HAP-1 (cell line): ENCODE data around the gene XPC.

Experiments used
- DNase-seq, 2 experiments: peaks; one replicate each; pipeline ENCODE4 v3.0.0-alpha.2; 2016 to 2020; ENCODE audit warnings: low spot score in 2 of 2
- H3K27me3 ChIP-seq: fragments of 250-450 bp; sonication (Bioruptor Pico); 2 replicates; pipeline ENCODE4 v1.5.1; 2020; ENCODE audit warnings: low read depth, mild to moderate bottlenecking, moderate library complexity
- H3K36me3 ChIP-seq: fragments of 250-450 bp; sonication (Bioruptor Pico); replicated peaks from 2 replicates; pipeline ENCODE4 v1.5.1; 2020; ENCODE audit warnings: mild to moderate bottlenecking
- H3K4me1 ChIP-seq: fragments of 250-450 bp; sonication (Bioruptor Pico); 2 replicates; pipeline ENCODE4 v1.5.1; 2020; ENCODE audit warnings: mild to moderate bottlenecking
- H3K4me3 ChIP-seq: fragments of 250-450 bp; sonication (Bioruptor Pico); 2 replicates; pipeline ENCODE4 v1.5.1; 2020; ENCODE audit warnings: mild to moderate bottlenecking, moderate library complexity
- H3K9me3 ChIP-seq: fragments of 250-450 bp; sonication (Bioruptor Pico); 2 replicates; pipeline ENCODE4 v1.5.1; 2020; ENCODE audit warnings: mild to moderate bottlenecking, moderate library complexity
- in situ Hi-C: fragments of 300-500 bp; cut with MboI; formaldehyde crosslinking; loops from 3 replicates; pipeline ENCODE4 v1.14.3; 2020; ENCODE audit warnings: low sequenced_read_pairs, inconsistent platforms, mixed read lengths

Gene XPC

DNA sequence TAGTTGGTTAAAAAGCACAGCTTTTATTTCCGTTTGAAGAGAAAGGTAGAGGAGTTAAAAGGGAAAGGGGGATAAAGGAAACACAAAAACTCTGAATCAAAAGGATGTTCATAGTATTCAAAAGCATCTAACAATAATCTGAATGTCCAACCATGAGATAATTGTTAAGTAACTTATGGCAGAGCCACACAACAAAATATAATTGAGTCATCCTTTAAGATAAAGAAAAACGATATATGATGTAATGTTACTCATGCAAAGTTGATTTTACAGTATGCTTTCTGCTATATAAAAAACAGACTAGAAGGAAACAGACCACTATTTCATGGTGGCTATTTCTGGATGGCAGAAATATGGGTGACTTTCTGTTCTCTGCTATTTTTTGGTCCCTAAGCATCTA lies 3.9 kb downstream of the XPC start:
- in situ Hi-C loops = no loop called here
- H3K4me3 ChIP-seq = no peak overlapping the region
- no peaks in the 10 kb centered on the region for H3K9me3 ChIP-seq
- H3K36me3 ChIP-seq = peaks cover 40% of the 10 kb centered on the region
- H3K4me1 ChIP-seq = peaks cover 24% of the 10 kb centered on the region
- H3K27me3 ChIP-seq = no peaks in the 10 kb centered on the region
- DNase-seq = no peak

- Histone ChIP-seq H3K36me3 (peaks cover 57% of the 10 kb centered on the region), H3K4me1 (peaks cover 24% of the 10 kb centered on the region), H3K4me3 (no peak overlapping the region), H3K9me3 (no peaks in the 10 kb centered on the region), H3K27me3 (no peaks in the 10 kb centered on the region)
- no peak for DNase-seq
- in situ Hi-C loops = no loop called here
Measured at GRCh38 chr3:14172496-14172895, 5.9 kb downstream of the XPC start.

- no peak for DNase-seq
- H3K4me1 ChIP-seq = peaks cover 12% of the 10 kb centered on the region
- peaks cover 70% of the 10 kb centered on the region for H3K36me3 ChIP-seq
- H3K27me3 ChIP-seq = no peaks in the 10 kb centered on the region
- no peak overlapping the region for H3K4me3 ChIP-seq
- H3K9me3 ChIP-seq = no peaks in the 10 kb centered on the region
- in situ Hi-C loops = no loop called here
Measured at GRCh38 chr3:14170531-14171159, 7.8 kb downstream of the XPC start.

GRCh38 chr3:14169871-14170270 lies 8.5 kb downstream of the XPC start:
- peaks cover 78% of the 10 kb centered on the region for H3K36me3 ChIP-seq
- peaks cover 9% of the 10 kb centered on the region for H3K4me1 ChIP-seq
- in situ Hi-C loops = no loop called here
- H3K4me3 ChIP-seq = no peak overlapping the region
- no peak for DNase-seq
- no peaks in the 10 kb centered on the region for H3K9me3 ChIP-seq
- no peaks in the 10 kb centered on the region for H3K27me3 ChIP-seq

DNA sequence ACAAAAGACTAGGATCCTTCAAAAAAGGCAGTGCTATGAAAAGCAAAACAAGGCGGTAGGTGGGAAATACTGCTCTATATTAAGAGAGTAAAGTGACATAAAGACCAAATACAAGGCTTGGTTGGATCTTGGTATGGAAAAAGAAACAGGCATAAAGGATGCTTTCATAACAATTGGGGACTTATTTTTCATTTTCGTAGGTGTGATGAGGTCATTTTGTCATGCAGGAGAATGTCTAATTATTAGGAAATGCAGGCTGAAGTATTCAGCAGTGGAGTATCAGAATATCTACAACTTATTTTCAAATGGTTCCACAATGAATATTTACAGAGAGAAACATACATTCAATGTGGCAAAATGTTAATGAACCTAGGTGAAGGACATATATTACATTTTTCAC lies 9.0 kb downstream of the XPC start:
- in situ Hi-C loops = no loop called here
- H3K36me3 ChIP-seq = peaks cover 82% of the 10 kb centered on the region
- H3K27me3 ChIP-seq = no peaks in the 10 kb centered on the region
- no peaks in the 10 kb centered on the region for H3K9me3 ChIP-seq
- H3K4me3 ChIP-seq = no peak overlapping the region
- peaks cover 4% of the 10 kb centered on the region for H3K4me1 ChIP-seq
- DNase-seq = no peak

- H3K9me3 ChIP-seq = no peaks in the 10 kb centered on the region
- DNase-seq = no peak
- no peaks in the 10 kb centered on the region for H3K4me1 ChIP-seq
- no peaks in the 10 kb centered on the region for H3K27me3 ChIP-seq
- H3K4me3 ChIP-seq = no peak overlapping the region
- in situ Hi-C loops = no loop called here
- peaks cover 94% of the 10 kb centered on the region for H3K36me3 ChIP-seq
Measured at GRCh38 chr3:14166877-14167603, 11.4 kb downstream of the XPC start.

DNA sequence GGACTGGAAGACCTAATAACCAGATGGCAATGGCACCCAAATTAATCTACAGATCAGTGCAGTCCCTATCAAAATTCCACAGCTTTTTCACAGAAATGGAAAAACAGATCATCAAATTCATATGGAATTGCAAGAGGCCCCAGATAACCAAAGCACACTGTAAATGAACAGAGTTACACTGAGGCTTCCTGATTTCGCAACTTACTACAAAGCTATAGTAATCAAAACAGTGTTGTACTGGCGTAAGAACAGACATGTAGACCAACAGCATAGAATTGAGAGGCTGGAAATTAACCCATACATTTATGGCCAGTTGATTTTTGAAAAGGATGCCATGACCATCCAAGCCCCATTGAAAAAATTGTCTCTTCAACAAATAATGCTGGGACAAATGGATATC lies 16.2 kb downstream of the XPC start:
- H3K27me3 ChIP-seq = no peaks in the 10 kb centered on the region

GRCh38 chr3:14161282-14161681 lies 17.1 kb downstream of the XPC start:
- Histone ChIP-seq H3K36me3 (peaks cover 94% of the 10 kb centered on the region), H3K27me3 (no peaks in the 10 kb centered on the region), H3K4me1 (no peaks in the 10 kb centered on the region), H3K9me3 (0 out of 2 replicates have a peak, but pooled peaks cover 3% of the 10 kb centered on the region), H3K4me3 (no peak overlapping the region)
- DNase-seq = no peak
- in situ Hi-C loops = no loop called here

More for the DNA sequence above, 16.2 kb downstream of the XPC start:
- Histone ChIP-seq H3K36me3 (peaks cover 93% of the 10 kb centered on the region), H3K4me1 (no peaks in the 10 kb centered on the region), H3K4me3 (no peak overlapping the region), H3K9me3 (0 out of 2 replicates have a peak, but pooled peaks cover 3% of the 10 kb centered on the region)
- no peak for DNase-seq
- in situ Hi-C loops = no loop called here

DNA sequence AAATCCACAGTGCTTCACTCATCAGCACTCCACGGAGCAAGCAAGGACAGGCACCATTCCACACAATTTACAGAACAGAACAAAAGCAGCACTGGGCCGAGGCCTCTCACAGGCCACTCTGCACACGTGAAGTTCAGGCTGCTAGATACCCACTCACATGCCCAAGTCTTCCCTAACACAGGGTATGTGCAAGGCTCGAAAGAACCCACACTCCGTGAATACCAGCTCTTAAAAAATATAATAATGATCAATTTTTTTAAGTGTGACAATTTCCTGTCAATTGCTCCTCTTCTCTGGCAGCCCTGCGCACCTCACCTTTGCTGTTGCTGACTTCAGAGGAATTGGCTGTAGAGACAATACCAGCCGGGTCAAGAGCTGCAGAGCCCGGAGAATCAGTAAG lies 19.0 kb downstream of the XPC start:
- in situ Hi-C loops = no loop called here
- no peak for DNase-seq
- Histone ChIP-seq H3K9me3 (0 out of 2 replicates have a peak, but pooled peaks cover 3% of the 10 kb centered on the region), H3K36me3 (peaks cover 83% of the 10 kb centered on the region), H3K27me3 (no peaks in the 10 kb centered on the region), H3K4me1 (no peaks in the 10 kb centered on the region), H3K4me3 (no peak overlapping the region)

GRCh38 chr3:14158370-14158769 lies 20.0 kb downstream of the XPC start:
- no peaks in the 10 kb centered on the region for H3K4me1 ChIP-seq
- H3K9me3 ChIP-seq = 0 out of 2 replicates have a peak, but pooled peaks cover 3% of the 10 kb centered on the region
- no peak overlapping the region for H3K4me3 ChIP-seq
- in situ Hi-C loops = no loop called here
- H3K27me3 ChIP-seq = no peaks in the 10 kb centered on the region
- no peak for DNase-seq
- H3K36me3 ChIP-seq = peaks cover 81% of the 10 kb centered on the region

- H3K9me3 ChIP-seq = 0 out of 2 replicates have a peak, but pooled peaks cover 3% of the 10 kb centered on the region
- no peaks in the 10 kb centered on the region for H3K27me3 ChIP-seq
- in situ Hi-C loops = no loop called here
- H3K4me3 ChIP-seq = no peak overlapping the region
- no peak for DNase-seq
- peaks cover 81% of the 10 kb centered on the region for H3K36me3 ChIP-seq
- H3K4me1 ChIP-seq = no peaks in the 10 kb centered on the region
Measured at GRCh38 chr3:14157951-14158350, 20.4 kb downstream of the XPC start.

GRCh38 chr3:14156843-14157561 lies 21.4 kb downstream of the XPC start:
- H3K4me3 ChIP-seq = no peak overlapping the region
- H3K27me3 ChIP-seq = no peaks in the 10 kb centered on the region
- H3K9me3 ChIP-seq = 0 out of 2 replicates have a peak, but pooled peaks cover 3% of the 10 kb centered on the region
- peaks cover 74% of the 10 kb centered on the region for H3K36me3 ChIP-seq
- in situ Hi-C loops = no loop called here
- no peak for DNase-seq
- H3K4me1 ChIP-seq = no peaks in the 10 kb centered on the region

GRCh38 chr3:14156201-14156600 lies 22.2 kb downstream of the XPC start:
- H3K27me3 ChIP-seq = no peaks in the 10 kb centered on the region
- no peak overlapping the region for H3K4me3 ChIP-seq
- peaks cover 73% of the 10 kb centered on the region for H3K36me3 ChIP-seq
- no peak for DNase-seq
- no peaks in the 10 kb centered on the region for H3K9me3 ChIP-seq
- H3K4me1 ChIP-seq = no peaks in the 10 kb centered on the region
- in situ Hi-C loops = no loop called here

- H3K36me3 ChIP-seq = peaks cover 61% of the 10 kb centered on the region
- in situ Hi-C loops = no loop called here
- H3K4me3 ChIP-seq = no peak overlapping the region
- H3K9me3 ChIP-seq = no peaks in the 10 kb centered on the region
- no peaks in the 10 kb centered on the region for H3K4me1 ChIP-seq
- no peak for DNase-seq
- no peaks in the 10 kb centered on the region for H3K27me3 ChIP-seq
Measured at GRCh38 chr3:14154895-14155440, 23.4 kb downstream of the XPC start.
